Breast epithelium (tissue), 4 donors: Measurements from ENCODE around the gene POLD4. TPM values are rescaled to one million over a fixed set of nuclear protein-coding genes. Genes with fewer than 3 reads are reported as not detected.
A peak's percentile ranks its signal among the peaks of the same experiment; 100 is the strongest.

Experiments
- DNase-seq, 2 donors: peaks; one replicate each; pipeline ENCODE4 v3.0.0-alpha.2; 2019; ENCODE audit warnings: low spot score in 2 of 2
- H3K27ac ChIP-seq, 2 donors: fragments of 200-600 bp; sonication (generic) in 1 of 2; one replicate each; pipeline ENCODE4 v1.5.1; 2016 to 2019; ENCODE audit warnings: mild to moderate bottlenecking in 1 of 2
- H3K27me3 ChIP-seq, 2 donors: fragments of 200-600 bp; sonication (generic) in 1 of 2; one replicate each; pipeline versions ENCODE4 v1.5.1 to v1.6.0; 2017 to 2019; ENCODE audit warnings: control low read depth in 1 of 2, mild to moderate bottlenecking in 1 of 2
- H3K36me3 ChIP-seq: fragments of 200-600 bp; one replicate; pipeline ENCODE4 v1.5.1; 2019
- H3K4me1 ChIP-seq, 2 donors: fragments of 200-600 bp; sonication (generic); one replicate each; pipeline ENCODE4 v1.5.1; 2016 to 2019; ENCODE audit warnings: control low read depth in 1 of 2
- H3K4me3 ChIP-seq, 3 donors: fragments of 200-600 bp; sonication (generic); 1 replicate in 2 of 3; 2 replicates in 1 of 3; pipeline ENCODE4 v1.5.1; 2016 to 2019; ENCODE audit warnings: mild to moderate bottlenecking in 3 of 3, moderate library complexity in 2 of 3
- H3K9me3 ChIP-seq, 2 donors: fragments of 200-600 bp; sonication (generic) in 1 of 2; one replicate each; pipeline ENCODE4 v1.5.1; 2016 to 2019; ENCODE audit warnings: control low read depth in 1 of 2
- POLR2A ChIP-seq: fragments of 450-650 bp; IDR thresholded peaks from one replicate; pipeline ENCODE4 v1.6.1; 2016; ENCODE audit warnings: antibody characterized with exemption, mild to moderate bottlenecking, moderate library complexity
- POLR2AphosphoS5 ChIP-seq, 3 donors: sonication (generic); formaldehyde crosslinking; IDR thresholded peaks; one replicate each; pipeline ENCODE4 v1.6.1; 2017; ENCODE audit warnings: antibody characterized with exemption in 3 of 3
- intact Hi-C: fragments of 100-400 bp; cut with DNase I; formaldehyde crosslinking; loops from one replicate; pipeline ENCODE4 v1.15.1; 2023; ENCODE audit warnings: low total_unique reads
- total RNA-seq, 3 donors: library from RNA; depleted of rRNA; stranded (reverse); fragments of >200 nt; gene quantifications; one replicate each; pipeline ENCODE4 v1.1.0, GENCODE V29; 2016
- TF ChIP-seq, protein P1 (sequence below), 3 donors: fragments of 450-650 bp; IDR thresholded peaks; one replicate each; pipeline ENCODE4 v1.5.1; 2016 to 2017; ENCODE audit warnings: antibody characterized with exemption in 3 of 3, mild to moderate bottlenecking in 3 of 3, moderate library complexity in 3 of 3

The POLD4 gene
- total RNA-seq, 3 donors from 2014 or later, result 48.7 to 91.5 (median 69.2) TPM

DNA sequence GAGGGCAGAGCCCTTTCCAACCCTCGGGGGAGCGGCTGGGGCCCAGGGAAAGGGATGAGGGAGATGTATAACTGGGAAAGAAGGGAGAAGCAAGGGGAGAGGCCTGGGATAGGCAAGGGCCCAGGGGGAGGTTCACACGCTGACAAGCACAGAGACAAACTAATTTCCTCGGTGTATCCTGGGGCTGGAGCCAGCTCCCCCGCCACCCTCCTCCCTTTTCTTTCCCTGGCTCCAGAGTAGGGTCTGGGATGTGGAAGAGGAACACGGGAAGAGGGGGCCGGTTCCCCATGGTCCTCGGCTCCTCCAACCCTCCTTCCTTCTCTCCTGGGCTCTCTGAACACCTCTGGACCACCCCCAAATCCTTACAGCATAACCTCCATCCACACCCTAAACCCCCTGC lies 13.2 kb upstream of the POLD4 start:
- no peaks in the 10 kb centered on the region for H3K36me3 ChIP-seq
- H3K27me3 ChIP-seq, result no peaks in the 10 kb centered on the region
- H3K9me3 ChIP-seq, result no peaks in the 10 kb centered on the region
- TF ChIP-seq, protein P1, sequence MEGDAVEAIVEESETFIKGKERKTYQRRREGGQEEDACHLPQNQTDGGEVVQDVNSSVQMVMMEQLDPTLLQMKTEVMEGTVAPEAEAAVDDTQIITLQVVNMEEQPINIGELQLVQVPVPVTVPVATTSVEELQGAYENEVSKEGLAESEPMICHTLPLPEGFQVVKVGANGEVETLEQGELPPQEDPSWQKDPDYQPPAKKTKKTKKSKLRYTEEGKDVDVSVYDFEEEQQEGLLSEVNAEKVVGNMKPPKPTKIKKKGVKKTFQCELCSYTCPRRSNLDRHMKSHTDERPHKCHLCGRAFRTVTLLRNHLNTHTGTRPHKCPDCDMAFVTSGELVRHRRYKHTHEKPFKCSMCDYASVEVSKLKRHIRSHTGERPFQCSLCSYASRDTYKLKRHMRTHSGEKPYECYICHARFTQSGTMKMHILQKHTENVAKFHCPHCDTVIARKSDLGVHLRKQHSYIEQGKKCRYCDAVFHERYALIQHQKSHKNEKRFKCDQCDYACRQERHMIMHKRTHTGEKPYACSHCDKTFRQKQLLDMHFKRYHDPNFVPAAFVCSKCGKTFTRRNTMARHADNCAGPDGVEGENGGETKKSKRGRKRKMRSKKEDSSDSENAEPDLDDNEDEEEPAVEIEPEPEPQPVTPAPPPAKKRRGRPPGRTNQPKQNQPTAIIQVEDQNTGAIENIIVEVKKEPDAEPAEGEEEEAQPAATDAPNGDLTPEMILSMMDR (IDR thresholded peaks at IDR 0.05), result no peak
- TF ChIP-seq POLR2AphosphoS5 (IDR thresholded peaks at IDR 0.05), result no peak
- no peak for DNase-seq
- H3K4me3 ChIP-seq, result peak overlapping the region in 2 of 3 donors; percentile 15 to 52
- intact Hi-C loops, result no loop called here
- peaks cover 16 to 18% of the 10 kb centered on the region in 2 donors for H3K4me1 ChIP-seq
- H3K27ac ChIP-seq, result peak overlapping the region; percentile 68 to 89

DNA sequence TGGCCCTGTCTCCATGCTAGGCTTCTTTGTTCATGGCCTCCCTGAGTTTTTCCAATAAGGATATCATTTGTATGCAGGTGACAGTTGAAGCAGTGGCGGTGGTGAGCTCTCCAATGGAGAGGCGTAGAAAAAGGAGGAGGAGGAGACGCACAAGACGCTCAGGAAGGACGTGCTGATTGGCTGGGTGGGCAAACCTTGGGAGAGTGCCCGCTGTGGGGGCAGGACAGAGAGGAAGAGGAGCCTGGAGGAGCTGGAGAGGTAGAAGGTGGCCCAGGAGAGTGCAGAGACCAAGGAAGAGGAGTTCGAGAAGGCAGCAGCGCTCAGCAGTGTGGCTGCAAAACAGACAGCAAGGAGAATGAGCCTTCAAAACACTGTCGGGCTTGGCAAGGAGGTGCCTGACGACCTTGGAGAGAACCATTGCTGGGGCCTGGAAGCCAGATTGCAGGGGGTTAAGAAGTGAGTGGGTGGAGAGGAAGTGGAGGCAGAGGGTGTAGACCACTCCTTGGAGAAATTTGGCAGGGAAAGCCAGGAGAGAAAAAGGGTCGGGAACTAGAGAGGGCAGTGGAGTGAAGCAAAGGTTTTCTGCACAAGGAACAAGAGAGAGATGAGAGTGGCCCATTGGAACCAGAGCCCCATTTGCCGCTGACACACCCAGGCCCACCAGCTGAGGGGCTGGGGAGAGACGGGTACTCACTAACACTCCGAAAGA lies 12.5 kb upstream of the POLD4 start:
- Histone ChIP-seq H3K27ac (peak overlapping the region; percentile 68 to 89), H3K27me3 (no peaks in the 10 kb centered on the region), H3K4me3 (peak overlapping the region in 1 of 3 donors; percentile 52), H3K9me3 (no peaks in the 10 kb centered on the region), H3K4me1 (peaks cover 16 to 17% of the 10 kb centered on the region in 2 donors), H3K36me3 (no peaks in the 10 kb centered on the region)
- no peak for TF ChIP-seq POLR2A
- TF ChIP-seq, protein P1 (IDR thresholded peaks at IDR 0.05), result no peak
- TF ChIP-seq POLR2AphosphoS5 (IDR thresholded peaks at IDR 0.05), result no peak
- DNase-seq, result no peak
- intact Hi-C loops, result no loop called here

- Histone ChIP-seq H3K27ac (peak overlapping the region in 1 of 2 donors; percentile 89), H3K4me1 (peaks cover 16 to 17% of the 10 kb centered on the region in 2 donors), H3K36me3 (no peaks in the 10 kb centered on the region), H3K9me3 (no peaks in the 10 kb centered on the region), H3K27me3 (no peaks in the 10 kb centered on the region), H3K4me3 (no peak overlapping the region)
- DNase-seq, result no peak
- TF ChIP-seq, protein P1 (IDR thresholded peaks at IDR 0.05), result no peak
- TF ChIP-seq POLR2A (no peak), POLR2AphosphoS5 (IDR thresholded peaks at IDR 0.05) (no peak)
- intact Hi-C loops, result no loop called here
Observed at GRCh38 chr11:67364783-67365722, 11.7 kb upstream of the POLD4 start.

DNA sequence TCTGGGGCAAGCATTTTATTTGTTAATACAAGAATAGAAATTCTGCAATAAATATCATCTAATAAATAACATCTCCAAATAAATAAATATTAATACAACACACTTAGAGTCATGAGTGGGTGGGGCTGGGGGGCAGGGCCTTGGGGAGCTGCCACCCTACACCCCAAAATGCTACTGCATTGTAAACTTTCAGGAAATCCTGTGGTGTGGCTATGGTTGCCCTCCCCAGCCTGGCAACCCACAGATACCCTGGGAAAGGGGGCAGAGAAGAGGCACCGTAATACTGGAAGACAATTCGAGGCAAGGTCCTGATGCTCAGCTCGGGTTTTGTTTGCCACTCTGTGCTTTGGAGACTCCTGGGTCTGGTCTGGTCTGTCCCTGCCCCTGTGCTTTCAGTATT lies 10.8 kb upstream of the POLD4 start:
- intact Hi-C loops, result no loop called here
- peaks cover 16 to 17% of the 10 kb centered on the region in 2 donors for H3K4me1 ChIP-seq
- no peak for DNase-seq
- H3K9me3 ChIP-seq, result no peaks in the 10 kb centered on the region
- no peak overlapping the region for H3K27ac ChIP-seq
- H3K4me3 ChIP-seq, result no peak overlapping the region
- H3K27me3 ChIP-seq, result no peaks in the 10 kb centered on the region
- TF ChIP-seq, protein P1 (IDR thresholded peaks at IDR 0.05), result no peak
- no peaks in the 10 kb centered on the region for H3K36me3 ChIP-seq
